ENCODE measurements around the gene RRP12. TPM values are rescaled to one million over a fixed set of nuclear protein-coding genes. Genes with fewer than 3 reads are reported as not detected.

Gene RRP12
- total RNA-seq: 10 to 100 TPM in 3 of 4 donors, 1 to 10 TPM in 1; 9.5 to 14.9 (median 14.3) TPM

GRCh38 chr10:97400665-97401454, at the start of gene RRP12:
Gene RRP12 (minus strand): TSS chr10:97401340. CDS start chr10:97401231, 109 bp downstream.
- TF ChIP-seq, protein P1, sequence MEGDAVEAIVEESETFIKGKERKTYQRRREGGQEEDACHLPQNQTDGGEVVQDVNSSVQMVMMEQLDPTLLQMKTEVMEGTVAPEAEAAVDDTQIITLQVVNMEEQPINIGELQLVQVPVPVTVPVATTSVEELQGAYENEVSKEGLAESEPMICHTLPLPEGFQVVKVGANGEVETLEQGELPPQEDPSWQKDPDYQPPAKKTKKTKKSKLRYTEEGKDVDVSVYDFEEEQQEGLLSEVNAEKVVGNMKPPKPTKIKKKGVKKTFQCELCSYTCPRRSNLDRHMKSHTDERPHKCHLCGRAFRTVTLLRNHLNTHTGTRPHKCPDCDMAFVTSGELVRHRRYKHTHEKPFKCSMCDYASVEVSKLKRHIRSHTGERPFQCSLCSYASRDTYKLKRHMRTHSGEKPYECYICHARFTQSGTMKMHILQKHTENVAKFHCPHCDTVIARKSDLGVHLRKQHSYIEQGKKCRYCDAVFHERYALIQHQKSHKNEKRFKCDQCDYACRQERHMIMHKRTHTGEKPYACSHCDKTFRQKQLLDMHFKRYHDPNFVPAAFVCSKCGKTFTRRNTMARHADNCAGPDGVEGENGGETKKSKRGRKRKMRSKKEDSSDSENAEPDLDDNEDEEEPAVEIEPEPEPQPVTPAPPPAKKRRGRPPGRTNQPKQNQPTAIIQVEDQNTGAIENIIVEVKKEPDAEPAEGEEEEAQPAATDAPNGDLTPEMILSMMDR (IDR thresholded peaks at IDR 0.05; ENCODE audit: low read depth): no peak

- TF ChIP-seq, protein P1 (IDR thresholded peaks at IDR 0.05; ENCODE audit: low read depth): no peak
These were observed 49.7 kb upstream of the RRP12 start for GRCh38 chr10:97450828-97451227.

GRCh38 chr10:97445722-97446639, 44.8 kb upstream of the RRP12 start, which contains the start of the genes EXOSC1 and ZDHHC16:
Gene EXOSC1 (minus strand): TSS chr10:97446006. CDS start chr10:97445985, 21 bp downstream.
Gene ZDHHC16 (plus strand): TSS chr10:97446175. CDS start chr10:97451676, 5,501 bp downstream.
- TF ChIP-seq, protein P1 (IDR thresholded peaks at IDR 0.05; ENCODE audit: low read depth): no peak

DNA sequence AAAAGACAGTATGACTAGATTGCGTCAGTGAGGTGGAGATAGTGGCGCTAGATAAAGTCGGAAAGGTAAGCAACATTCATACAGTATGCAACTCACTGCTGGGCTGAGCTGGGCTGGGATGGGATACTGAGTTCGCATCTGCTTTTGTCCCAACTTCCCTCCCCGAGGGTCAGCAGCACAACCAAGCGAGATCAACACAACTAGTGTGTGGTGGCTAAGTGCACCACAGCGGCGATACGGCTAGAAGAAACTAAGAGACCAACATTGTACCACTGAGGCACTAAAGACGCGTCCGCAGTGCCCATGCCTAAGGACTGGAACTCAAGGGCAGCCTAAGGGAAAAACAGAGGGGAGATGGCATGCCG, 44.2 kb upstream of the RRP12 start:
- TF ChIP-seq, protein P1 (IDR thresholded peaks at IDR 0.05; ENCODE audit: low read depth): no peak

DNA sequence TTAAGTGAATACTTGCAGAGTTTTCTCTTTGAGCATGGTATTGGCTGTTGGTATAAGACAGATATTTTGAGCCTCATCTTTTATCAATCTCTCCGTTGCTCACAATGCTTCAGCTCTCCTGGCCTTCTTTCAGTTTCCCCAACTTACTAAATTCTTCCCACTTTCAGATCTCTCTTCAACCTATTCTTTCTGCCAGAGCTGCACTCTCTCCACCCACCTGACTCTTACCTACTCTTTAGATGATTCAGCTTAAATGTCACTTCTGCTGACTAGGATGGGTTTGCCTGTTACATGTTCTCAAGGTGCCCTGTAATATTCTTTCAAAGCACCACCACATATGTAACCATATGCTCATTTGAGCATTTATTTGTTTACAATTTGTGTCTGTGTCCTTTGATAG, 43.1 kb upstream of the RRP12 start:
- TF ChIP-seq, protein P1 (IDR thresholded peaks at IDR 0.05; ENCODE audit: low read depth): no peak

DNA sequence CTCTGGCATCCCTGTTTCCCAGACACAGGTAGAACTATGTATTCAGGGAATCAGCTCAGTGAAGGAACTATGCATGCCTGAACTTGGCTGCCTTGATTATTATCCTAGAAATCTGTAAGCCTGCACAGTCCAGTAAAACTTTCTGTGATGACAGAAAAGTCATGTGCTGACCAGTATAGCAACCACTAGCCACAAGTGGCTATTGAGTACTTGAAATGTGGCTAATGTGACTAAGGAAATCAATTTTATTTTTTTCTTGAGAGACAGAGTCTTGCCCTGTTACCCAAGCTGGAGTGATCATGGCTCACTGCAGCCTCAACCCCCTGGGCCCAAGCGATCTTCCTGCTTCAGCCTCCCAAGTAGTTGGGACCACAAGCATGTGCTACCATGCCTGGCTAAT, 41.1 kb upstream of the RRP12 start:
- TF ChIP-seq, protein P1 (IDR thresholded peaks at IDR 0.05; ENCODE audit: low read depth): no peak

GRCh38 chr10:97435211-97435610, 34.1 kb upstream of the RRP12 start:
- TF ChIP-seq, protein P1 (IDR thresholded peaks at IDR 0.05; ENCODE audit: low read depth): no peak
